ENCODE measurements around the gene IGSF8. TPM values are rescaled to one million over a fixed set of nuclear protein-coding genes. Genes with fewer than 3 reads are reported as not detected.

Gene IGSF8
- total RNA-seq, 1 experiment from 2014 or later: 35.6 TPM

GRCh38 chr1:160136121-160136925 lies 37.9 kb upstream of the IGSF8 start:
- no peaks in the 10 kb centered on the region for H4K20me1 ChIP-seq (ENCODE audit: insufficient read depth)
- no peak for TF ChIP-seq FOSL1 (IDR thresholded peaks at IDR 0.05; ENCODE audit: low read depth)
- TF ChIP-seq ZNF274 (IDR thresholded peaks at IDR 0.05; ENCODE audit: low read depth, low read length): no peak
- no peak for TF ChIP-seq EZH2phosphoT487 (IDR thresholded peaks at IDR 0.05; ENCODE audit: borderline replicate concordance)
- no peak for TF ChIP-seq YY1 (IDR thresholded peaks at IDR 0.05; ENCODE audit: extremely low read depth, insufficient replicate concordance, low read depth, low read length)
- TF ChIP-seq REST (IDR thresholded peaks at IDR 0.05; ENCODE audit: low read depth): no peak
- no peak for TF ChIP-seq SP1 (IDR thresholded peaks at IDR 0.05; ENCODE audit: low read depth)
- no peak for TF ChIP-seq CEBPB (IDR thresholded peaks at IDR 0.05; ENCODE audit: low read depth)
- no peak for TF ChIP-seq CBX3 (IDR thresholded peaks at IDR 0.05; ENCODE audit: low read depth)
- no peak for TF ChIP-seq EGR1 (IDR thresholded peaks at IDR 0.05; ENCODE audit: low read depth)
- no peak for TF ChIP-seq POLR2AphosphoS5 (IDR thresholded peaks at IDR 0.05; ENCODE audit: low read depth, low read length)
- TF ChIP-seq, protein P1, sequence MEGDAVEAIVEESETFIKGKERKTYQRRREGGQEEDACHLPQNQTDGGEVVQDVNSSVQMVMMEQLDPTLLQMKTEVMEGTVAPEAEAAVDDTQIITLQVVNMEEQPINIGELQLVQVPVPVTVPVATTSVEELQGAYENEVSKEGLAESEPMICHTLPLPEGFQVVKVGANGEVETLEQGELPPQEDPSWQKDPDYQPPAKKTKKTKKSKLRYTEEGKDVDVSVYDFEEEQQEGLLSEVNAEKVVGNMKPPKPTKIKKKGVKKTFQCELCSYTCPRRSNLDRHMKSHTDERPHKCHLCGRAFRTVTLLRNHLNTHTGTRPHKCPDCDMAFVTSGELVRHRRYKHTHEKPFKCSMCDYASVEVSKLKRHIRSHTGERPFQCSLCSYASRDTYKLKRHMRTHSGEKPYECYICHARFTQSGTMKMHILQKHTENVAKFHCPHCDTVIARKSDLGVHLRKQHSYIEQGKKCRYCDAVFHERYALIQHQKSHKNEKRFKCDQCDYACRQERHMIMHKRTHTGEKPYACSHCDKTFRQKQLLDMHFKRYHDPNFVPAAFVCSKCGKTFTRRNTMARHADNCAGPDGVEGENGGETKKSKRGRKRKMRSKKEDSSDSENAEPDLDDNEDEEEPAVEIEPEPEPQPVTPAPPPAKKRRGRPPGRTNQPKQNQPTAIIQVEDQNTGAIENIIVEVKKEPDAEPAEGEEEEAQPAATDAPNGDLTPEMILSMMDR (IDR thresholded peaks at IDR 0.05 in 2 of 3, conservative IDR thresholded peaks at IDR 0.05 in 1 of 3; ENCODE audit: borderline replicate concordance in 1 of 3, insufficient read depth in 1 of 3, low read depth in 2 of 3, low read length in 2 of 3): no peak
- no peak for TF ChIP-seq TCF7L2 (IDR thresholded peaks at IDR 0.05; ENCODE audit: borderline replicate concordance, extremely low read depth, insufficient read depth, insufficient read length)
- TF ChIP-seq, protein P2, sequence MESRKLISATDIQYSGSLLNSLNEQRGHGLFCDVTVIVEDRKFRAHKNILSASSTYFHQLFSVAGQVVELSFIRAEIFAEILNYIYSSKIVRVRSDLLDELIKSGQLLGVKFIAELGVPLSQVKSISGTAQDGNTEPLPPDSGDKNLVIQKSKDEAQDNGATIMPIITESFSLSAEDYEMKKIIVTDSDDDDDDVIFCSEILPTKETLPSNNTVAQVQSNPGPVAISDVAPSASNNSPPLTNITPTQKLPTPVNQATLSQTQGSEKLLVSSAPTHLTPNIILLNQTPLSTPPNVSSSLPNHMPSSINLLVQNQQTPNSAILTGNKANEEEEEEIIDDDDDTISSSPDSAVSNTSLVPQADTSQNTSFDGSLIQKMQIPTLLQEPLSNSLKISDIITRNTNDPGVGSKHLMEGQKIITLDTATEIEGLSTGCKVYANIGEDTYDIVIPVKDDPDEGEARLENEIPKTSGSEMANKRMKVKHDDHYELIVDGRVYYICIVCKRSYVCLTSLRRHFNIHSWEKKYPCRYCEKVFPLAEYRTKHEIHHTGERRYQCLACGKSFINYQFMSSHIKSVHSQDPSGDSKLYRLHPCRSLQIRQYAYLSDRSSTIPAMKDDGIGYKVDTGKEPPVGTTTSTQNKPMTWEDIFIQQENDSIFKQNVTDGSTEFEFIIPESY (IDR thresholded peaks at IDR 0.05; ENCODE audit: extremely low read depth, insufficient replicate concordance, low read length): no peak
- TF ChIP-seq ATF3 (IDR thresholded peaks at IDR 0.05): no peak
- TF ChIP-seq ELF1 (IDR thresholded peaks at IDR 0.05; ENCODE audit: borderline replicate concordance, low read depth): no peak
- no peak for TF ChIP-seq JUND (IDR thresholded peaks at IDR 0.05)
- no peak for TF ChIP-seq ZFX (IDR thresholded peaks at IDR 0.05)
- H3K27ac ChIP-seq (ENCODE audit: low read depth, low read length): no peak overlapping the region
- H3K27me3 ChIP-seq (ENCODE audit: insufficient read depth, low read length): no peaks in the 10 kb centered on the region
- no peaks in the 10 kb centered on the region for H3K79me2 ChIP-seq (ENCODE audit: insufficient read depth, low read length)
- H3K36me3 ChIP-seq (ENCODE audit: control insufficient read depth in 1 of 2, insufficient read depth in 2 of 2, low read length in 2 of 2): no peaks in the 10 kb centered on the region
- no peak overlapping the region for H3K4me3 ChIP-seq (replicated peaks in 1 of 2; ENCODE audit: low read depth in 1 of 2, low read length in 2 of 2)
- BruUV-seq (replicated peaks): no TSS peak
- ChIA-PET RAD21 (ENCODE audit: low non-redundant PET in 1 of 2, low total read pairs in 2 of 2, uncharacterized antibody in 2 of 2, unreplicated experiment in 2 of 2) (no interaction called here), POLR2A (no interaction called here), CTCF (no interaction called here)
- intact Hi-C loops (cut with micrococcal nuclease): no loop called here
- H3K9ac ChIP-seq (ENCODE audit: low read length): no peak overlapping the region
- H2AFZ ChIP-seq (ENCODE audit: low read depth, low read length, poor library complexity, severe bottlenecking): no peak overlapping the region
- ATAC-seq (no peak), DNase-seq (ENCODE audit: low read depth, low spot score) (no peak)
- H3K4me1 ChIP-seq (ENCODE audit: control insufficient read depth in 1 of 2, insufficient read depth in 2 of 2, low read length in 2 of 2): no peaks in the 10 kb centered on the region
- no peak overlapping the region for H3K4me2 ChIP-seq (ENCODE audit: low read length)
- H3K9me3 ChIP-seq (ENCODE audit: control insufficient read depth in 1 of 2, insufficient read depth in 1 of 2, low read depth in 1 of 2, low read length in 2 of 2): no peaks in the 10 kb centered on the region
- H3K9me2 ChIP-seq (ENCODE audit: insufficient read depth): no peaks in the 10 kb centered on the region
